Fibroblast of skin of right biceps (primary cell): ENCODE data around the gene PRF1.

ENCODE experiments used
- DNase-seq: peaks from one replicate; pipeline ENCODE4 v3.0.0-alpha.2; 2013

Gene PRF1

DNA sequence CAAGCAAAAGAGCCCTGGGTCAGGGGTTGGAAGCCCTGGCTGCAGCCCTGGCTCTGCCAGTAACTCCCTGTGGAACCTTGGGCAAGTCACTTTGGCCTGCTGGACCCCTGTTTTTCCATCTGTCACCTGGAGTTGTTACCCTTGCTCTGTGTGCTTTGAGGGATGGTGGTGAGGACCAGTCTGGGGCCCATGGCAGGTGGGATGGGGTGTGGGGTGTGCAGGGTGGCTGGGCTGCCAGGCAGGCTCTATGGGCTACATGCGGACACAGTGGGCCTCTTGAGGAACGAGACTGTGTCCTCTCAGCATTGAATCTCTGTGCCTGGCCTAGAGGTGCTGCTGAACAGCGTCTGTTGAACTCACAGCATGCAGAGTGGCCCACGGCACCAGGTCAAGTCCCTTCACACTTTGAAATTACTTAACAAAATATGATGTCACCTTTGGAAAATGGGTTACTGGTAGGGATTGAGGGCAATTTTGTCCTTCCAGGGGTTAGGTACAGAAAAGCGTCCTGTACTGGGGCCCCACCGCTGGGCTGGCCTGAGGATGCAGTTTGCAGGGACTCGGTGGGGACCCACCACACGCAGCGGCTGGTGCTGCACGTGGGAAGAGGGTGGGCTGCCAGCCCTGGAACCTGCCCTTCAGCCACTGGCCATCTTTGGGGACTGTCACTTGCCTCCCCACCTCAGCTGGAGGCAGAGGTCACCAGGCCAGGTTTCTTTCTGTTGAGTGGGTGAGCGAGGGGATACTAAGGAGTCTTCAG, 45.3 kb downstream of the PRF1 start:
- no peak for DNase-seq

DNA sequence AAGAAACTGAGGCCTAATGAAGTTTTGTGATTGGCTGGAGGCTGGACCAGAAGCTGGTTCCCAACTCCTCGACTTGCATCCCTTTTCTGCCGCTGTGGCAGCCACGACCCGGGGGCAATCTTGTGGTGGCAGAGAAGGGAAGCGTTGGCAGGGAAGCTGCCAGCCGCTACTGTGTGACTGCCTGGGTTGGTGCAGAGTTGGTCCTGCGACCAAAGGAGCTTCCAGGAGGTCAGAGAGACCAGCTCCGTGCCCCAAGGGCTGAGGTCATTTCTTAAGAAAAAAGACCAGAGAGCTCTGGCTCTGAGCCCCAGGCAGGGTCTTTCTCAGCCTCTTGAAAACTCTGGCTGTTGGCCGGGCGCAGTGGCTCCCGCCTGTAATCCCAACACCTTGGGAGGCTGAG, 47.2 kb downstream of the PRF1 start:
- no peak for DNase-seq

DNA sequence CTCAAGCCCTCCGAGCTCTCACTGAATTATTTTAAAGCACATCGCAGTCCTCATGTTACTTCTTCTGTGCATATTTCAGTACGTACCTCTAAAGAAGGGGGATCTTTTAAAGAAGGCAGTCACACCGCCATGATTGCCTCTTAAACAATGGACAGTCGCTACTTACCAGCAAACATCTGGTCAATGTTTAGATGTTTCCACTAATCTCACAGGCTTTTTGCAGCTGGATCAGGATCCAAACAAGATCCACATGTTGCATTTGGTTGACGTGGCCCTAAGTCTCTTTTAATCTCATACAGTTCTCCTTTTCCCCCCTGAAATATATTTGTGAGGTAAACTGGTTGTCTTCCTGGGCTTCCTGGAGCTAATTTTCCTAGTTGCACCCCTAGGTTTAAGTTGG, 50.0 kb downstream of the PRF1 start:
- no peak for DNase-seq

DNA sequence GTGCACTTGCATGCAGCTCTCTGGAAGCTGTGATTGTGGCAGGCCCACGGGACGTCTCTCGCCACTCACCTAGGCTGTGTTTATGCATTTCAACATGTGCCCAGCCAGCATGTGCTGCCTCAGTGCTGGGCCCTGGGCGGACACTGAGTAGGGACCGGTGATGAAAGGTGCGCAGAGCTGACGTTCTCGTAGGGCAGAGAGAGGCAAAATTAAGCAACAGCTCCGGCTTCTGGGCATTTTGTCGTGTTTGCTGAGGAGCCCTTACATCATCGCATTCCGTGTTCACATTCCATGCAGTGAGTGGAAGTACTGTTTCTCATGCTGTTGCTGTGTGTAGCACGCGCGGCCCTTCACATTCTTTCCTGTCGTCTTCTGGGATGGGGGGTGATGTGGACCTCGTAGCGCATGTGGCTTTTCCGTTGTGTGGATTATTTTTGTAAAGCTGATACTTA, 50.5 kb downstream of the PRF1 start:
- peak; percentile 97 for DNase-seq

DNA sequence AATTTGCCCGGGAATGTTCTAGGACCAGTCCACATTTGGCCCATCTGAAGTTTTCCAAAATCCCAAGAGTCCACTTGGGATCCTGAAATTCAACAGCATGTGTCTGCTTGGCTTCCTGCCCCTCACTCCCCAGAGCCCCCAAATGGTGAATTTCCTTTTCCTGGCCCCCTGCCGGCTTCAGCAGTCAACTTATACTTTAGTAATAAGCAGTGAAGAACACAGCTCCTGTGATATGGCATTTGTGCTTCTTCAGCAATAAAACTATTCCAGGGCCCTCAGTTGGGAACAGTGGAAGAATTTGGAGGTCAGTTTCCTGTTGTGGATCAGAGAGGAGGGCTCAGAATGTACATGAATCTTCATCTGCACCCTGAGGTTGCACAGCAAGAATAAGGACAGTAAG, 51.1 kb downstream of the PRF1 start:
- no peak for DNase-seq

DNA sequence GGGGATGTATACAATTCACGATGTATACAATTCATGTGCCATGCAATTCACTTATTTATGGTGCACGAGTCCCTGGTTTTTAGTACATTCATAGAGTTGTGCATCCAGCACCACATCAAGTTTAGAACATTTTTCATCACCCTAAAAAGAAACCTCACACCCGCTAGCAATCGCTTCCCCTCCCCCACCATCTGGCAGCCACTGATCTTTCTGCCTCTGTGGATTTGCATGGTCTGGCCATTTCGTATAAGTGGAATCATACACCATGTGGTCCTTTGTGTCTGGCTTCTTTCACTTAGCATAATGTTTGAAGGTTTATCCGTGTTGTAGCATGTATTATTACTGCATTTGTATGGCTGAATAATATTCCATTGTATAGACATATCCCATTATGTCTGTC, 52.1 kb downstream of the PRF1 start:
- DNase-seq: no peak

DNA sequence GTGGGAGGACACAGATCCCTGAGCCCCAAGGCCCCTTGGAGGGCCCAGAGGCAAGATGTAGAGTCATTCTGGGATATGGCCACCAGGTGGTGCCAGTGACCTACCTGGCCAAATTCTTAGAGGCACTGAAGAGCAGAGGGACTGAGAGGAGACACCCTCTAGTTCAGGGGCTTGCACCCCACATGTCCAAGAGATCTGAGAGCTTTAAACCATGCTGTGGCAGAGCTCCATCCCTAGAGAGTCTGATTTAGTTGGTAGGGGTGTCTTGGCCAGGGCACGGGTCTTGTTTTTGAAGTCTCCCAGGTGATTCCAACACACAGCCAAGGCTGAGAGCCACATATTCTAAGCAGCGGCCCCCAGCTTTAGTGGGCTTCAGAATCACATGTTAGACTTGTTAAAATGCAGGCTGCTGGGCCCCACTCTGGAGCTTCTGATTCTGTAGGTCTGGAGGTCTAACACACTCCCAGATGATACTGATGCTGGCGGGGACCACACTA, 52.5 kb downstream of the PRF1 start:
- DNase-seq: peak; percentile 59

DNA sequence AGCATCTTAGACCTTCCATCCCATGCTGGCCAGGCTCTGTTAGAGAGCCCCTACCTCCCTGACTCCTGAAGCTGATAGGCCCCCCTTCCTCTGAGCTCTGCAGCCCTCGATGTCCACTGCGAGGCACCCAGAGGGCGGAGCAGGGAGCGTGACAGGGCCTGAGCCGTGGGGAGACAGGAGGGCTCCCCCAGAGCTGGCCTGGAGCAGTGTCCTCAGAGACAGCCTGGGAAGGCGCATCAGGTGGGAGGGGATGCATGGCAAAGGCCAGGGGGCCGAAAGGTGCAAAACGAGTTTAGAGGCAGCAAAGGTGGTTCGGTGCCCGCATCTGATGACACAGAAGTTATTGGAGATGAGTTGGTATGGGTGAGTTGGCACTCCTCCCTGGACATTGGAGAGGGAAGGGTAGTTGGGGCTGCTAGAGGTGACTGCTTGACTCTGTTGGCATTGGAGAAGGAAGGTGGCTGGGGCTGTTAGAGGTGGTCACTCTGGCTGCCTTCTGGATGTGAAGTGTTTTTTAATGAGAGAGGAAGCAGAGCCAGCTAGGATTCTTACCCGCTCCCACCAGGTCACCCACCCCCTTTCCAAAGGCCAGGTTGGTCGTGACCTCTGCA, 53.1 kb downstream of the PRF1 start:
- no peak for DNase-seq
